Right ventricle myocardium inferior (tissue), 1 donor: ENCODE data around the gene TEFM. TPM values are rescaled to one million over a fixed set of nuclear protein-coding genes. Genes with fewer than 3 reads are reported as not detected.

ENCODE experiments used
- total RNA-seq: library from RNA; stranded (reverse); fragmentation: NEBNext Ultra II Directional; extraction: Animal tissue kit (Norgen Biotek cat#: 25700); gene quantifications from one replicate; pipeline ENCODE4 v1.2.1, GENCODE V29; 2021
- donor health status: DM: no; HTN: yes; CAD: no; lungs with severe emphysema.

The TEFM gene
- total RNA-seq, 1 donor from 2014 or later, result 15.6 TPM

Other genes with a start within 250 kb of the TEFM start
- gene CRLF3, start 81.5 kb downstream of the TEFM start, total RNA-seq, result 6.4 TPM
- 0.65 TPM for gene ATAD5, start 74.3 kb downstream of the TEFM start, total RNA-seq
- gene ADAP2, start 15.7 kb upstream of the TEFM start, total RNA-seq, result 8.6 TPM
- 5.7 TPM for gene RNF135, start 64.8 kb upstream of the TEFM start, total RNA-seq
- gene NF1, start 188.7 kb upstream of the TEFM start, total RNA-seq, result 37.1 TPM